ENCODE data around the gene RUSC2. TPM values are rescaled to one million over a fixed set of nuclear protein-coding genes. Genes with fewer than 3 reads are reported as not detected.

Gene RUSC2
- total and polyA plus RNA-seq, 10 of the 15 experiments (the other 5 are each of a cell fraction or from before 2014, with no cell fraction given) = not detected

GRCh38 chr9:35482071-35482470 lies 7.8 kb upstream of the RUSC2 start:
- POLR2A ChIA-PET = no interaction called here
- in situ Hi-C loops (cut with MboI) = no loop called here
- ATAC-seq (no peak), DNase-seq (ENCODE audit: low read depth, low spot score) (no peak), FAIRE-seq (no peak)
- Histone ChIP-seq H3K4me2 (ENCODE audit: control insufficient read depth, insufficient read depth) (no peak overlapping the region), H3K79me2 (ENCODE audit: control insufficient read depth, insufficient read depth, low read length) (no peaks in the 10 kb centered on the region), H3K9me3 (replicated peaks; ENCODE audit: control insufficient read depth, insufficient read depth, low read length) (no peaks in the 10 kb centered on the region), H3K4me3 (no peak overlapping the region), H3K27ac (ENCODE audit: control insufficient read depth, insufficient read depth) (no peak overlapping the region), H4K20me1 (ENCODE audit: control insufficient read depth, insufficient read depth) (no peaks in the 10 kb centered on the region), H2AFZ (ENCODE audit: control insufficient read depth, low read depth, low read length) (no peak overlapping the region), H3K4me1 (ENCODE audit: control insufficient read depth, insufficient read depth, low read length) (no peaks in the 10 kb centered on the region), H3K9ac (ENCODE audit: control insufficient read depth, insufficient read depth, low read length) (no peak overlapping the region), H3K36me3 (ENCODE audit: control insufficient read depth in 2 of 2, insufficient read depth in 2 of 2, low read length in 1 of 2) (no peaks in the 10 kb centered on the region), H3K27me3 (replicated peaks in 1 of 2; ENCODE audit: control insufficient read depth in 2 of 2, insufficient read depth in 2 of 2, low read length in 1 of 2) (no peaks in the 10 kb centered on the region)
- intact Hi-C loops (cut with micrococcal nuclease; ENCODE audit: unreplicated experiment) = no loop called here
- CTCF ChIA-PET = no interaction called here
- SMC1A ChIA-PET (ENCODE audit: uncharacterized antibody, unreplicated experiment) = no interaction called here
- RAD21 ChIA-PET (ENCODE audit: unreplicated experiment) = no interaction called here
- no TSS peak for BruUV-seq (replicated peaks)
- 0% methylated on average over 3 of the region's 3 CpGs for WGBS (ENCODE audit: insufficient coverage, insufficient replicate concordance, low lambda C conversion rate, missing lambda C conversion rate)
- TF ChIP-seq PRDM15 (CRISPR knock-in tag; IDR thresholded peaks at IDR 0.05) (no peak), DPF2 (IDR thresholded peaks at IDR 0.05) (no peak), FOXM1 (IDR thresholded peaks at IDR 0.05; ENCODE audit: low read depth, low read length) (no peak), ZNF592 (IDR thresholded peaks at IDR 0.05) (no peak), NR2C2 (IDR thresholded peaks at IDR 0.05; ENCODE audit: borderline replicate concordance, control insufficient read depth, insufficient read length, low read depth) (no peak), MXI1 (IDR thresholded peaks at IDR 0.05; ENCODE audit: low read depth, low read length) (no peak), SMAD5 (IDR thresholded peaks at IDR 0.05; ENCODE audit: low read depth) (no peak), ELK1 (IDR thresholded peaks at IDR 0.05; ENCODE audit: low read depth, low read length) (no peak), NFXL1 (IDR thresholded peaks at IDR 0.05; ENCODE audit: borderline replicate concordance) (no peak), FOXK2 (IDR thresholded peaks at IDR 0.05) (no peak), MYC (IDR thresholded peaks at IDR 0.05; ENCODE audit: insufficient read depth, insufficient read length, insufficient replicate concordance, low read length, severe bottlenecking) (no peak), RCOR1 (conservative IDR thresholded peaks at IDR 0.05; ENCODE audit: low read depth, low read length) (no peak), BCL11A (IDR thresholded peaks at IDR 0.05; ENCODE audit: low read depth, low read length) (no peak)
- TF ChIP-seq, protein P1, sequence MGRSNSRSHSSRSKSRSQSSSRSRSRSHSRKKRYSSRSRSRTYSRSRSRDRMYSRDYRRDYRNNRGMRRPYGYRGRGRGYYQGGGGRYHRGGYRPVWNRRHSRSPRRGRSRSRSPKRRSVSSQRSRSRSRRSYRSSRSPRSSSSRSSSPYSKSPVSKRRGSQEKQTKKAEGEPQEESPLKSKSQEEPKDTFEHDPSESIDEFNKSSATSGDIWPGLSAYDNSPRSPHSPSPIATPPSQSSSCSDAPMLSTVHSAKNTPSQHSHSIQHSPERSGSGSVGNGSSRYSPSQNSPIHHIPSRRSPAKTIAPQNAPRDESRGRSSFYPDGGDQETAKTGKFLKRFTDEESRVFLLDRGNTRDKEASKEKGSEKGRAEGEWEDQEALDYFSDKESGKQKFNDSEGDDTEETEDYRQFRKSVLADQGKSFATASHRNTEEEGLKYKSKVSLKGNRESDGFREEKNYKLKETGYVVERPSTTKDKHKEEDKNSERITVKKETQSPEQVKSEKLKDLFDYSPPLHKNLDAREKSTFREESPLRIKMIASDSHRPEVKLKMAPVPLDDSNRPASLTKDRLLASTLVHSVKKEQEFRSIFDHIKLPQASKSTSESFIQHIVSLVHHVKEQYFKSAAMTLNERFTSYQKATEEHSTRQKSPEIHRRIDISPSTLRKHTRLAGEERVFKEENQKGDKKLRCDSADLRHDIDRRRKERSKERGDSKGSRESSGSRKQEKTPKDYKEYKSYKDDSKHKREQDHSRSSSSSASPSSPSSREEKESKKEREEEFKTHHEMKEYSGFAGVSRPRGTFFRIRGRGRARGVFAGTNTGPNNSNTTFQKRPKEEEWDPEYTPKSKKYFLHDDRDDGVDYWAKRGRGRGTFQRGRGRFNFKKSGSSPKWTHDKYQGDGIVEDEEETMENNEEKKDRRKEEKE (IDR thresholded peaks at IDR 0.05) = no peak
